HG03060 (cell line): Measurements from ENCODE around the gene TBX4.

Experiments used
- ATAC-seq: cut with Tn5 transposase; IDR thresholded peaks from one replicate; pipeline ENCODE4 v1.9.1; 2021; ENCODE audit warnings: low read depth, moderate number of reproducible peaks; ENCODE audit not compliant: unreplicated experiment

The TBX4 gene

DNA sequence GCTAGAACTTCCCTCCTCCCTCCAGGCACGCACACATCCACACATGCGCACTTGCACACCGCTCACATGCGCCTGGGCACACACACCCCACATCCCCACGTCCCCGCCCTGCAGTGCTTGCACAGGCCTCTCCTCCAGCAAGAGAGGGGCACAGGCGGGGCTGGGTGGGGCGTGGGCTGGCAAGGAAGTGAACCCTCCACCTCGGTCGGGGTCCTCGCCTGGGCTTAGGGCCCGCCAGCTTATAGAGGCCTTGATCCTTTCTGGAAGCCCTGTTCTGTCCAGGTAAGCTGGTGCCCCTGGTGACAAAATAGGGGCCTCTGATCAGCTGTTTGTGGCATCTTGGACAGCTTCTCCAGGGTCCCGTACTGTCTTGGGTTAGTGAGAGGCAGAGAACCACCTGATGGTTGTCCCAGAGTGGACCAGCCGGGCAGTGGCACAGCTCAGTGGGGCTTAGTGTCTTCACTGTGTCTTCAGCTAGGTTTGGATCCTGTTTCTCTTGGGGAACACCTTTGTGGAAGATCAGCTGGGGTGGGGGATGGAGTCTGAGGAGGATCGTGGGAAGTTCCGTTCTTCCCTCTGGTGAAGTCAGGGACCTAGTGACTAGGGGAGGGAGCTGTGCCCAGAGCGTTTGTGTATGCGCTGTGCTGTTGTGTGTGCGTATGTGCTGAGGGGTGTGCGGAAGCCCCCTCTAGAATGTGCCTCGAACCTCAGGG is 12.1 kb downstream of the TBX4 start:
- ATAC-seq, result no peak

DNA sequence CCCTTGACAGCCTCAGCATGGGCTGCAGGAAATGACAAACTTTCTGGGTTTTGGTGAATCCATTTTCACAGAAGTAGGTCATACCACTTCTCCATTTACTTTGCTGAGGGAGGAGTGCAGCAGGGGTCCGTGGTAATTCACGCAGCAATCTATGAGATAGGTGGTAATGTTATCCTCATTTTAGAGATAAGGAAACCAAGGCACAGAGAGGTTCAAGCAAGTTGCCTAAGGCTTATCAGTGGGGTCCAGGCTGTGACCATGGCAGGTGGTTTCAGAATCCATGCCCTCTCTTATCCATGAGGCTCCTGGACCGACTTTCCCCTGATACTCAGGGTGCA is 12.6 kb downstream of the TBX4 start:
- no peak for ATAC-seq

DNA sequence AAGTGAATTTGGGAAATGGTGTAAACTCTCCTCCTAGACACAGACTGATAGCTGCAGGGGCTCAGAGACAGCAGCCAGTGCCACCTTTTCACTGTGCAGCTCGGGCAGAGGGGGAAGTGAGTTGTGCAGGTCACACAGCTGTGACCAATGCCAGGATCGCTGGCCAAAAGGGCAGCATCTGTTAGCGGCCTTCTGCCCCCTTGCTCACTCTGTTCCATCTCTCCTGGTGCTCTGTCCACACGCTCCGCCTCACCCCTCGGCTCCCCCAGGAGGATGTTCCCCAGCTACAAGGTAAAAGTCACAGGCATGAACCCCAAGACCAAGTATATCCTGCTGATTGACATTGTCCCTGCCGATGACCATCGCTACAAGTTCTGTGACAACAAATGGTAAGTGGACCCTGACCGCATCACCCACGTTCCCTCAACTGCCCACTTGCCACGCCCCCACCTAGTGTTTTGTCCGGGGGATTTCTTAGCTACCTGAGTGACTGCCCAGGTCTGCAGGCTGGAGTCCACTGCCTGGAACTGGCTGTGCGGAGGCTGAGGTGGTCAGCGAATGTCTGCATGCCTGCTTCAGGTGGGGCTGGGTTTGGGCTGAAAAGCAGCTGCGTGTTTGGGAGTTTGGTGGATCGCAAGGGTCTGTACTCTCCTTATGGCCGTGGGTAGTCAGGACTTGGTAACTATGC is 13.5 kb downstream of the TBX4 start:
- ATAC-seq, result no peak

DNA sequence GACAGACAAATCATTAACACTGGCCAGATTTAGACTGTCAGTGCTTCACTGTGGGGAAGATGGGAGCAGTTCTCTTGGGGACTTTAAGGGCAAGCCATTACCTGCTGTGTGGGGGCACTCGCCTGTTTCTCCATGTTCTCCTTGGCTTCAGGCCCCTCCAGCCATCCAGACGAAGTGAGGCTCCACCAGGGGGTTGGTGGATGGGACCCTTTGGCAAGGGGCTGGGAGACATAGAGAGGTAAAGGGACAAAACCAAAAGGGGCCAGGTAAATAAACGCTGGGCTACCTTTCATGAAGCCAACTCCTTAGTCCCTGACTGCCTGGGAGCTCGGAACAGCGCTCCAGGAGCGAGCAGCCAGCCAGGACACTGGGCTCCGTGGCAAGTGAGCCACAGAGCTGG is 14.0 kb downstream of the TBX4 start:
- no peak for ATAC-seq

DNA sequence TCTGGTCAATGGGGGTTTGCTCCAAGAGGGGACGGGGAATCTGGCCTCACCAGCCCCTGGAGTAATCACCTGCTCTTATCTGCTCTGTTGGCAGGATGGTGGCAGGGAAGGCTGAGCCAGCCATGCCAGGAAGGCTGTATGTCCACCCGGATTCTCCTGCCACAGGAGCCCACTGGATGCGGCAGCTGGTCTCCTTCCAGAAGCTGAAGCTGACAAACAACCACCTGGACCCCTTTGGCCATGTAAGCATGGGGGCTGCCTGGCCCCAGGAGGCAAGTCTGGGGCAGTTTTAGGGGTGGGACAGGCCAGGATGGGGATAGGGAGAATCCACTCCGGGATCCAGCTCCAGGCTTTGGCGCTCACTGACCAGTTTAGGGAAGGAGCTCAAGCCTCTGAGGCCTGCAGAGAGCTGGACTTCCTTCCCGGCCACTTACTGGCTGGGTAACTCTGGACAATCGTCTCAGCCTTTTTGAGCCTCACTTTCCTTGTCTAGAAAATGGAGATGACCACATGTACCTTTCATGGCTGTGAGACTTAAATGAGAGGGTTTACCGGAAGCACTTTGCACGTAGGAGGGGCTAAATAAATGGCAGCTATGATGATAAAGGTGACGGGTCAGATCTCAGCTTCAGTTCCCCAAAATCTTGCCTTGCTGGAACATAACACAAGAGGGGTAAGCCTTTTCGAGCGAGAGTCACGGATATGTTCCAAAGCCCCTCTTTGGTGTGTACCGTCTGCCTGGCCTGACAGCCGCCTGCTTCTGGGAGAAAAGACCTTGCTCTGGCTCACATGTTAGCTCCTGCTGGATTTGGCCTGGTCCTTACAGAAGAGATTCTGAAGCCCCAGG is 15.4 kb downstream of the TBX4 start:
- ATAC-seq, result no peak

DNA sequence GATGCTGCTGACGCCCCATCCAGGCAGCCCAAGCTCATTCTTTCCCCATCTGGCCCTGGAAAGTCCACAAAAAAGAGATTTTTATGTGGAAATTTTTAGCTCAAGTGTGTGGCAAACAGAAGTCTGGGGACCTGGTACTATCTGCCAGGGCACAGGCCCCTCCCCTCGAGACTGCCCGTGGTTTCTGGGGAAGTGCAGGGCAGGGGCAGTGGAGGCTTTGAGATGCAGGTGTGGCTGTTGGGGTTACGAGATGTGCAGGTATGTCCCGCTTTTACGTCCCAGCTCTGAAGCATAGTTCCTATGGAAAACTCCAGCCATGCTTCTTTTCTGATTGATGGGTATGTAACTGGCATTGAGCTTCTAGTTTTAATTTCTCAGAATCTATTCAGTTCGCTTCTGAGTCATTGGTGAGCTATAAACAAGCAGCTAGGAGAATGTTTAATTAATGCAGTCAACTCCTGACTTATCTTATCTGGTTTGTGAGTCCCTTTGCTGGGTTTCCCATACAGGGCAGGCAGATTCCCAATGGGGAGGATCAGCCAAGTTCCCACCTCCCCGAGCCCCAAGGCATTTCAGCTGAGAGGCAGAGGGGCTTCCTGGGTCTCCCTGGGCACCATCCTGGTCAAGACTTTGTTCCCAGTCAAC is 16.2 kb downstream of the TBX4 start:
- ATAC-seq, result no peak

DNA sequence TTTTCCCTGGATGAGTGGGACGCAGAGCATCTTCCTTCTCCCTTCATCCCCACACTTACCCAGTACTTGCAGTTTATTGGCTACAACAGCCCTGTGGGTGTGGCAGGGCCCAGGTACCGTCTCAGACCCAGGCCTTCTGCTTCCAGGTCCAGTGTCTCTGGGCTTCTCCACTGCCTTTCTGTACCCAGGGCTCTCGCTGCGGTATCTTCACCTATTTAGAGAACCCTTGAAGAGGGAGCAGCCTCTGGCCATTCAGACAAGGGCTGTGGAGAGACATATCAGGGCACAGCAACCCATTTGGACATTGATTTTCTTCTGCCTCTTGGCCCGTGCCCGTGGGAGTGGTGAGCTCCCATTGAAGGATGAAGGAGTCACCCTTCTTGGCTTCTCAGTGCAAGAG is 17.3 kb downstream of the TBX4 start:
- ATAC-seq, result no peak

DNA sequence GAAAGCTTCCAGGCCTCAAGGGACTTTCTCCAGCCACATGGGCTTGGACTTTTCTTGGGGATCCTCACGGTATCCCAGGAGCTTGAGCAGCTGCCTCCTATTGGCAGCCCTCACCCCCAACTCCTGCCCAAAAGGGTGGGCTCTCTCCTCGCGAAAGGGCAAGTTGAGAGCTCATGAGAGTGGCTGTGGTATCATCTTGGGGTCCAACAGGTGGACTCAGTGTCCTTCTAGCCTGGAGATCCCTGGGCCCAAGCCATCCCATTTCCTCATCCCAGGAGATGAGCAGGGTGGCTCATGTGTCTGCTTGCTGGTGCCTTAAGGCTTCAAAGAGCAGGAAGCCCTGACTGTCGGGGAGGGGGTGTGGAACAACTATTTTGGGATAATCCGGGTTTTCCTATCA is 17.7 kb downstream of the TBX4 start:
- ATAC-seq, result no peak

DNA sequence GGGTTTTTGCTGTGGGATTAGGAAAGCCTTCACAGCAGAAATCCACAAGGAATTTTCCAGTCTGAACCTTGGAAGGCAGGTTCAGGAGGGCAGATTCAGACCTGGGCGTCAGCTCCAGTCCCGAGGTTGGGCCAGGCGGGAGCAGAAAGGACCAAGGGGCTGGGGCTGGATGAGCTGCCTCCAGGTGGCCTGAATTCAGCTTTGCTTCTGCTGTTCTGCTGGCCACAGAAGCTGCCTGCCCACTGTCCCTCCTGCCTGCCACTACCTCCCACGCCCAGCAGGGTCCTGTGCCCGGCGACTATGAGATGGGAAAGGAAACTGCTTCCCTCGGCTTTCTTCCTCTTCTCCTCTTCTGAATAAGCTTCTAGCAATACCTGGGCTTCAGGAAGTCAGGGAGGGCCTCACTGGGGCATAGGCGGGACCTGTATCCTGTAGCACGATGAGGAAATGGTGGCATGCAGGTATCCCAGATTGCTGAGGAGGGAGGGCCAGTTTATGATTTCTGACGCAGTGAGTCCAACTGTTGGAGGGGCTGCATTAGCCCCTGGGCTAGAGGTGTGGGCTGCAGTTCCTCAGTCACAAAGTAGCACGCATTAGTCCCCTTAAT is 18.4 kb downstream of the TBX4 start:
- no peak for ATAC-seq

DNA sequence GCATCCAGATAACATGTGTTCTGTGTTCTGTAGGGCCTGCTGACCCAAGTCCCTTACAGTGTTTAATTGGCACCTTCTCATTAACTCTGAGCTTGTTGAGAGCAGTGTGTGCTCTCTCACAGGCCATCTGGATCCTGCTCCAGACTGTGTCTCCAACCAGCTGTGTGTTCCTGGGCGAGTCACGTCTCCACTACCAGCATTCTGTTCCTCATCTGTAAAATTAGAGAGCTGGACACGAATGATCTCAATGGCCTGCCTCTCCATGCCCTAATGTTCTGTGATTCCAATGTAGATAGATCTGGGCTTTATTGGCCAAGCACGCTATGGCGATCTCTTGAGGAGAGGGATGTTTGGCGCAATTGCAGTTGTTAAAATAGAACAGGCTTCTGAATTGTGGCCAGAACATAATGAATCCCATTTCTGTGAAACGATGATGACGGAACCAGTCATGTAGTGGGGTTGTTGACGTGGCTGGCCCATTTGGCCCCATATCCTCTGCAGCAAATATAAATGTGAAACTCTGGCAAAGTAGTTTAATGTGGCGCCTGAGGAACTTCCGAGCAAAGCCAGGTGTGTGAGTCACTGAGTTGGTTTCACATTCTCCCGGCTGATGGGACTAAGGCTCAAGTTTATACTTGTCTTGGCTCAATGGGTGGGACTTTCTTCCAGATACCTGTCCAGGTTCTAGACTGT is 22.2 kb downstream of the TBX4 start:
- ATAC-seq, result no peak

DNA sequence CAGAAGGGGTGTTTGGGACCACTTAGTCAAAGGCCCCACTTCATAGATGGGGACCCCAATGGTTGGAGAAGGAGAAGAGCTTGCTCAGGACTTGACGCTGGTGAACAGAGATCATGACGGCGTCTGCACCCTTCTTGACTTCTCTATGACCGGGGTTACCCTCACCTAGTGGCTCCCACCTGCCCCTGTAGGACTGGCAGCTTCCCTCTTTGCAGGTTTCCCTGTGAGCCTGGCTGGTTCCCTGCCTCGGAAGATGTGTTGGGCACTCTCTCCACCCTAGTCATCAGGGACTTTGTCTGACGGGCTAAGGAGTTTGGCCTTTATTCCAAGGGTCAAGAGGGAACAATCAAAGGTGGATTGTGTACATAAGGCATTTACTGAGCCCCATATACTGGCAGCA is 22.7 kb downstream of the TBX4 start:
- no peak for ATAC-seq

DNA sequence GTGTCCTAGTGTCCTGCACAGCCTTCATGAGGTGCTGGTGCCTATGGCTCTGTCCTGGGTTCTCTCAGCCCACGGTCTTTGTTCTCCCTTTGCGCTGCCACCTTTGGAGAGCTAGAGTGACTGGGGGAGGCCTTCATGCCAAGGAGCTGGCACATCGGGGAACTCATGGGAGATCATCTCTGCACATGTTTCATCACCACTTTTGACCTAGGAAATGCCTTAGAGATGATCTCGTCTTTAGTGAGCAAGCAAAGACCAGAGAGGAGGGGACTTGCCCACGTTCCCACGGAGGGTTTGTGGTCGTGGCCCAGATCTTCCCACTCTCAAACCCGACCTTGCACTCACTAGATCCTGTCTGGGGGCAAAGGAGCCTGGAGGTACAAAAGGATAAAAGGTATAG is 23.5 kb downstream of the TBX4 start:
- ATAC-seq, result no peak

DNA sequence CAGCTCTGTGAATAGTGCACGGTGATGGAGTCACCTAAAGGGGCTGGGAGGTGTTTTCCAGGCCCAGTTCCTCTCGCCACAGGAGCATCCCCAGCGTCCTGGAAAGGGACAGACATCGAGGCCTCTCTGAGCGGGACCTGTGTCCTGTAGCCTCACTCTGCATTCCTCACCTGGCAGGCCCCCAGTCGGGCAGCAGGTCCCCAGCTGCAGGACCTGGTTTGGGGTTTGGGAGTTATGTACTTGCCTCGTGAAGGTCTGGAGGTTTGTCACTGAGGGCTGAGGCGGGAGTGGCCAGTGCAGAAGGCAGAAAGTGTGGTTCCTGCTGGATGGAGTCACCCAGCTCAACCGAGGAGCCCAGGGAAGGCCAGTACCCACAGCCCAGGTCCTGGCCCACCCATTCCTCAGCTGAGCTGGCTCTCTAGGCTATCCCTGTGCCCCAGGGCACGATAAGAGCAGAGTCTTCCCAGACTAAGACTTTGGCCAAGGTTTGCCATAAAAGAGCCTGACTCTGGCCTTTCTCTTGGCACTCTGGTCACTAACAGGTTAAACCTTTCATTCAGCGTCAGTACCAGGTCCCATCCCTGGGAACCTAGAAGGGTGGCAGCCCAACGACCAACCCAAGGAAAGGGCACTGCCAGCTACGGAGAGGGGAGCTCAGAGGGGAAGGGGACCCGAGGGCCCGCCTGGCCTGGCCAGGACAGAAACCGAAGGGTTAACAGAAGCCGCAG is 24.4 kb downstream of the TBX4 start:
- ATAC-seq, result no peak

DNA sequence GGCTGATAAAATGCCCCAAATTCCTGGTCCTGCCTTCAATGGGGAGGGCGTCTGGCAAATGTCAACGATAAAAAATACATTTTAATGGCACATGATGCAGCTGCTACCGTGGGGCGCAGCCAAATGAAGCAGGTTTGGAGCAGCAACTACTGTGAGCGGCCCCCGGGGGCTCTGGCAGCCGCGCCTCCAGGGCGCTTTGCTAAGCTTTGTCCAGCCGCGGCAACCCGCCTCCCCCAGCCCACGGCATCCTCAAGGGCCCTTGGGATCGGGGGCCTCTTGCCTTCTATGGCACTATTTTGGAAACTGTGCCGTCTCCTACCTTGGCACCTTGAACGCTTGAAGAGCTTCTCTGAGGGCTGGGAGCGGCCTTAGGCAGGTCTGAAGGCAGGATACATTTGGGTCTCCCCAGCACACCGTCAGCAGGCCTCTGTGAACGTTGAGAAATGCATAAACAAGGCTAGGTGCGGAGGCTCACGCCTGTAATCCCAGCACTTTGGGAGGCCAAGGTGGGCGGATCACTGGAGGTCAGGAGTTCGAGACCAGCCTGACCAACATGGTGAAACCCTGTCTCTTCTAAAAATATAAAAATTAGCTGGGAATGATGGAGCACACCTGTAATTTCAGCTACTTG is 25.1 kb downstream of the TBX4 start:
- ATAC-seq, result no peak

DNA sequence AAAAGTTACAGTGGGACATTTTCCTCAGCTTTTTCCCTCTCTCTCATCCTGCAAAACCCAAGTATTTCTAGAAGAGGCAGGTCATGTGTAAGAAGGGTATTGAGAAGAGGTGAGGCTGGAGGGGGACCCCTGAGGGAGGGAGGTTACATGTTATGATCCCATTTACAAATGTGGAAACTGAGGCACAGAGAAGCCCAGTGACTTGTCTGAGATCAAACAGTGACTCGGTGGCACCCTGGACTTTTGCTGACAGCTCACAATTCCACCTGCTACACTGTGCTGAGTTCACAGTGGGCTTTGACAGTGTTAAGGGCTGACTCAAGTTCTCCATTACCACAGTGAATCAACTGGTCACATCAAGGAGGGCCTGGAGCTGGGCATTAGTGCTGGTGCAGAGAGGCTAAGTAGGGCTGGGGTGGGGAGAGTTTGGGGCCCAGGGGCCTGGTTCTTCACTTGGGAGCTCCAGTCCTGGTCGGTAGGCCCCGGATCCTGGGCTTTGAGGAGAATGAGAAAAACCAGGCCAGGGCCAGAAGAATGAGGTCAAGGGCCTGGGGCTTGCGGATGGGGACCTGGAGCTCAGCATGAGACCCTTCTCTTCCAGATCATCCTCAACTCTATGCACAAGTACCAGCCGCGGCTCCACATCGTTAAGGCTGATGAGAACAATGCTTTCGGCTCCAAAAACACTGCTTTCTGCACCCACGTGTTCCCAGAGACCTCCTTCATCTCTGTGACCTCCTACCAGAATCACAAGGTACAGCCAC is 26.0 kb downstream of the TBX4 start:
- no peak for ATAC-seq

DNA sequence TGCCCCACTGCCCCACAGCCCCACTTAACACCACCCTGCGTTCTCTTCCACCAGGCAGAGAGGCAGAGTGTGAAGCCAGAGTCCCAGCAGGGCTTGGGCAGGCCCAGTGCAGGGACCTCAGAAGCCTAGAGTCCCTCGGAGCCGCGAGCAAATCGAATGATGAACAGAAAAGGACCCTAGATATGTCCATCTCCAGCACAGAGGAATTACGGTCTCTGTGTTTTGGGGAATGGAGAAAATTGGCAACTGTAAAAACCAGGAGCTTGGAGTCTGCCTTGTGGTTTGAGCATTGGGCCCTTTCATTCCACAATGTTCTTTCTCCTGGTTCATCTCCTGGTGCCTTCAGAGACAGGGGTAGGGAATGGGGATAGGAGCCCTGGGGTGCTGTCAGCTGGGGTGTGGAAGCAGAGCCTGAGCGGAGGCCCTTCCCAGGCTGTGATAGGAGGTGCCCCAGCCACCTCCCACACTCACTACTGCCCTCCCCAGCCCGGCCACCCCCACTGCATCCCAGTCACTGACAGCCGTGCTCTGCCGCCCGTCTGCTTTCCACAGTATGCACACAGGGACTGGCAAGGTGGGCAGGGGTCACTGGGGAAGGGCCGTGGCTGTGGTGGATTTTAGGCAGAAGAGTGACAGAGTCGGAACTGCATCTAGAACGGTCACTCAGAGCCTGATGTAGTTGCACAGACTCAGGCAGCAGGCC is 26.7 kb downstream of the TBX4 start:
- ATAC-seq, result no peak

DNA sequence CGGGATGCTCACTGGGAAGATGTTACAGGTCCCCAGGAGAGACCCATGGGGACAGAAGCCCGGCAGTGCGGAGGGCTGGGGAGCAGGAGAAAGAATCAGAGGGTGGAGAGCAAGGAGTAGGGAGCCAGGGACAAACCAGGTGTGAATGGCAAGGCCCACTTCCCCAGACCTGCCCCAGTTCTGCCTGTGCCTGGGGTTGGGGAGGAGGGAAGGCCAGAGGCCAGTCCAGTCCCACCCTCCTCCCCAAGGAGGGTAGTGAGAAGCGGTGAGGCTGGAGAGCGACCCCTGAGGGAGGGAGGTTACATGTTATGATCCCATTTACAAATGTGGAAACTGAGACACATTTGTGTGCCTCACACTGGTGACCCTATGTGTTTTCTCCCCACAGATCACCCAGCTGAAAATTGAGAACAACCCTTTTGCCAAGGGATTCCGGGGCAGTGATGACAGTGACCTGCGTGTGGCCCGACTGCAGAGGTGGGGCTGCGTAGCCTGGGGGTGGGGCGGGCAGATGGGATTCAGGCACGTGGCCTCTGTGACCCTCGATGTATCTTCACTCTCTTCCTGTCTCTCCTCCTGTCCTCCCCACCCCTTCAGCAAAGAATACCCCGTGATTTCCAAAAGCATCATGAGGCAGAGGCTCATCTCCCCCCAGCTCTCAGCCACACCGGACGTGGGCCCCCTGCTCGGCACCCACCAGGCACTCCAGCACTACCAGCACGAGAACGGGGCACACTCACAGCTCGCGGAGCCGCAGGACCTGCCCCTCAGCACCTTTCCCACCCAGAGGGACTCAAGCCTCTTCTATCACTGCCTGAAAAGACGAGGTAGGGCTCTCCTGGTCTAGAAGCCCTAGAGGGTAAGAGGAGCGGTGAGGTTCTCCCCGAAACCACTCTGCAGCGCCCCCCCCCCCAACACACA is 27.5 kb downstream of the TBX4 start:
- no peak for ATAC-seq
